NCI-H1092 treated with DMSO at 0.1 percent for 48 hours (cell line): ENCODE results near the gene GKAP1.
"Not testable (repeated sequence)": the region's sequence is repeated elsewhere in the genome, so short reads cannot be mapped to it uniquely, and the experiment has no call there.

Source experiments
- DNase-seq: peaks from one replicate; lab custom pipeline; 2025; lab: John Stamatoyannopoulos, UW

Gene GKAP1

DNA sequence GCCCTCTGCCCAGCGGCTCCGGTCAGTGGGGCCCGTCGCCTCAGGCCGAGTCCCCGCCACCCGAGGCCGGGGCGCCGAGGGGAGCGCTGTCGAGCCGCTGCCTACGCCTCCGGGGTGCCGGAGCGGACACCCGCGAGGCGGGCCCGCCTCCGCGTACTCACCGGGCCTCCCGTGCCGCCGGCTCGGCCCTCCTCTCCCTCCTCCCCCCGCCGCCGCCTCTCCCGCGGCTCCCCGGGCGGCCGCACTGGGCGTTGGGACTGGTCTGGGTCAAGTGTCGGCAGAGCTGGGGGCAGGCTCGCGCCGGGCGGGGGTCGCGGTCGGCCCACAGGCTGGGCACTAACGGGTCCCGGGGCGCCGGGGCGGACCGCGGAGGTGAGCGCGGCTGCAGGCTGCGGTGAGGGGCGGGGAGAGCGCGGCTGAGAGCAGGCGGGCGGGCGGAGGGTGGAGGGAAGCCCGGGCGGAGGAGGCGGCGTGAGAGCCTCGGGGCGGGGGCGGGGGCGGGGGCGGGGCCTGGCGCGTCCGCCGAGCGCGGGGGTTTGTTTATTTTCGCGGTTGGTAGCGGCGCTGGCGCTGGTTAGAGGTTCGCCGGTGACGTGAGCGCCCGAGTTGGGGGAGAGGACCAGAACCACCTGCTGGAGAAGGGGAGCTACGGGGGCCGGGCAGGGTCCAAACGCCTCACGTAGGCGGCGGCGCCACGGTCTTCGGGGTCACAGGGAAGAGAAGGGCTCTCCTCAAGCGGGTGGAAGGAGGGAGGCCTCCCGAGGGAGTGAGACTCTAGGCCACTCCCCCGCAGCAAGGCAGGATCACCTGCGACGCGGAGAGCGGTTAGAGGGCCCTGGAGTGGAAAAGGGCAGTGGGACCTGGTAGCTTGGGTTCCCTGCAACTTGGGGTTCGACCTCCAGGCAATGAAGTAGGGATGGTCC lies at the start of gene GKAP1:
GKAP1 (minus strand) TSS at position 414 of the 923 bp plus-strand sequence. CDS start 11,252 bp downstream, outside the sequence.
- peak; percentile 82 for DNase-seq

- not testable (repeated sequence) for DNase-seq
These were observed 32.3 kb upstream of the GKAP1 start for GRCh38 chr9:83849895-83850294.

GRCh38 chr9:83837070-83837643 lies 19.6 kb upstream of the GKAP1 start:
- not testable (repeated sequence) for DNase-seq

- DNase-seq: not testable (repeated sequence)
These were observed 13.0 kb upstream of the GKAP1 start for GRCh38 chr9:83830426-83831071.

DNA sequence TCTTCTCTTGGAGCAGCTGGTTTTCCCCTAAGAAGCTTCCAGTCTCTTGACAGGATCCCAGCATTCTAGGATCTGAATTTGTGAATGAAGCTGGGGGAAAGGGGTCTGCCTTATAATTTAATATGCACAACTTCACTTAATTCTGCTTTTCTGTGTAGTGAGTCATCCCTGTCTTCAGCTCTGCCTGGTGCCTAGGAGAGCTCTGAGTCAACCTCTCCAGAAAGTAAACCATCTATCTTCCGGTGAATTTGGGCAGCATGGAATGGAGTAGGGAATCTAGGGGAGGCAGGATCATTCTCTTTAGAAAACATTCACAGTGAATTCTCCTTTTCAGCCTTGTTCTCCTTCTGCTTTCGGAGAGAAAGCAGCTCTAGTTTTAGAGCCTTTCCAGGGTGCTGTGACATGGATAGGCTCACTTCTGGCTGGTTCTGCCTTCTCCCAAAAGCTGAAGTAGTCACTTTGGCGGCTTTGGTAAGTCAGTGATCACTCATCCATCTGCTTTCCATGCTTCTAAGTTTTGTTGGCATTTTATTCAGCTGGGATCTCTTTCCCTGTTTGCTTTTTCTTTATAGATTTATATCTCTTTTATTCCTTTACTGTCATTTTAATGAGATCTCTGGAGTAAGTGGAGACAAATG lies 7.5 kb upstream of the GKAP1 start:
- DNase-seq: not testable (repeated sequence)

- not testable (repeated sequence) for DNase-seq
These were observed 586 bp downstream of the GKAP1 start for GRCh38 chr9:83817011-83817355.

DNA sequence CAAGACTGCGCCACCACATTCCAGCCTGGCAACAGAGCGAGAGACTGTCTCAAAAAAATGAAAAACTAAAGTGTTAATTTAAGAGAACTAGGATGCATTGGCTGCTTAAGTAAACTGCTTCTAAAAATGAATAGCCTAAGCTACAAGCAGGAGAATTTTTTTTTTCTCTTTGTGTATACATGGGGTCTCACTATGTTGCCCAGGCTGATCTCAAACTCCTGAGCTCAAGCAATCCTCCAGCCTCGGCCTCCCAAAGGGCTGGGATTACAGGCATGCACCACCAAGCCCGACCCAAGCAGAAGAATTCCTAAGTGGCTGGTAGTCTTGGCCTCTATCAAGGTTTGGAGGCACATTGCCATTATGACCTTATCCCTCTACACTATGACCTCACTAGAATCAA lies 2.4 kb downstream of the GKAP1 start:
- DNase-seq: not testable (repeated sequence)

- not testable (repeated sequence) for DNase-seq
These were observed 8.4 kb downstream of the GKAP1 start for GRCh38 chr9:83809213-83809612.

DNA sequence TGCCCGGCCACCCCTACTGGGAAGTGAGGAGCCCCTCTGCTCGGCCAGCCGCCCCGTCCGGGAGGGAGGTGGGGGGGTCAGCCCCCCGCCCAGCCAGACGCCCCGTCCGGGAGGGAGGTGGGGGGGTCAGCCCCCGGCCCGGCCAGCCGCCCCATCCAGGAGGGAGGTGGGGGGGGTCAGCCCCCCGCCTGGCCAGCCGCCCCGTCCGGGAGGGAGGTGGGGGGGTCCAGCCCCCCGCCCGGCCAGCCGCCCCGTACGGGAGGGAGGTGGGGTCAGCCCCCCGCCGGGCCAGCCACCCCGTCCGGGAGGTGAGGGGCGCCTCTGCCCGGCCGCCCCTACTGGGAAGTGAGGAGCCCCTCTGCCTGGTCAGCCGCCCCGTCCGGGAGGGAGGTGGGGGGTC lies 13.1 kb downstream of the GKAP1 start:
- not testable (repeated sequence) for DNase-seq

GRCh38 chr9:83803941-83804340 lies 13.6 kb downstream of the GKAP1 start:
- DNase-seq: not testable (repeated sequence)

DNA sequence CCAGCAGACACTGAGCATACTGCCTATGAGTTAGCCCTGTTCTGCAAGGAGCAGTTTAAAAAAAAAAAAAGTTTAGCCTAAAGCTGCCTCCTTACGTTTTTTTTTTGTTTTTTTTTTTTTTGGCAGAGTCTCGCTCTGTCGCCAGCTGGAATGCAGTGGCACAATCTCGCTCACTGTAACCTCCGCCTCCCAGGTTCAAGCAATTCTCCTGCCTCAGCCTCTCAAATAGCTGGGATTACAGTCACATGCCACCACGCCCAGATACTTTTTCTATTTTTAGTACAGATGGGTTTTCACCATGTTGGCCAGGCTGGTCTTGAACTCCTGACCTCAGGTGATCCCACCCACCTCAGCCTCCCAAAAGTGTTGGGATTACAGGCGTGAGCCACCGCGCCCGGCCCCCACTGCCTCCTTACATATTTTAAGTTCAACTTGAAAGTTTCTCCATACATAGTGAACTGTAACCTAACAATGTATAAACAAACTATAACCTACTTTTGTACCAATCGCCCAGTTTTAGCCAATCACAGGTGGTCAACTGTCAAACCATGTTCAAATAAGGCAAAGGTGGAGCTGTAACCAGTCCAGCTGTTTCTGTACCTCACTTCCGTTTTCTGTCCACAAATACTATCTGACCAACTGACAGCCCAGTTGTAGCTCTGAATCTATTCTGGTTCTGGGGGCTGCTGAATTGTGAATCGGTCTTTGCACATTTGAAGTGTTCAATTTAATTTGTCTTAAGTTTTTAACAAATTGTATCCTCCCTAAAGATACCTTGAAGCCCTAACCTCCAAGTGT lies 17.1 kb downstream of the GKAP1 start:
- no peak for DNase-seq

DNA sequence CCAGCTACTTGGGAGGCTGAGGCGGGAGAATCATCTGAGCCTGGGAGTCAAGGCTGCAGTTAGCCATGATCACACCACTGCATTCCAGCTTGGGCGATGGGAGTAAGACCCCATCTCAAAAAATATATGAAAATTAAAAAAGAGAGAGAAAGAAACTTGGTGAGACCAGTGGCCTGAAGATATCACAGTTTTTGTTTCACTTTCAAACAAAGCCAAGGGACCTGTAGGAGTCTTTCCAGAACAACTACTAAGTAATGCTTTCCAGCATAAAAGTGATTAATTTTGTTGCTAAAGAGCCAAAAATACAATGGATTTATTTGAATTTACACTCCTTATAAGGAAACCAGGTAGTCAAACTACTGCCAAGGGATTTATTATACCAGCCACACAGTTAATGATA lies 23.5 kb downstream of the GKAP1 start:
- no peak for DNase-seq

- DNase-seq: no peak
These were observed 24.8 kb downstream of the GKAP1 start for GRCh38 chr9:83792746-83793145.

- no peak for DNase-seq
These were observed 39.4 kb downstream of the GKAP1 start for GRCh38 chr9:83778164-83778563.

DNA sequence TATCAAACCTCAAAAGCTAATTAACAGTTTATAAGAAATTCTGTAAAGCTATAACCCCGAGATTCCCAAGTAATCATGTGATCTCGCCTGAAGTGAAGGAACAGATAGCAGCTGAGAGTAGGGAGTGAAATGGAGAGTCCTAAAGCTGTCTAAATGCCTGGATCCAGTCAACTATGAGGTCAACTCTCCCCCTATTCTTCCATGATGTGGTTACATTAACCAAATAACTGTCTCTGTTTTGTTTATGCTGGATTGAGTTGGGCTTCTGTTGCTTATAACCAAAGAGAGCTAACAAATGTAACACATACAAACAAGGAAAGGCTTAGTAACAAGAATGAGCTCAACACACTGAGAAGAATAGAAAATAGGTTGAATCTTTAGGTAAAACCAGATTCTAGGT lies 41.6 kb downstream of the GKAP1 start:
- no peak for DNase-seq

GRCh38 chr9:83772860-83773259 lies 44.7 kb downstream of the GKAP1 start:
- no peak for DNase-seq

- DNase-seq: no peak
These were observed 52.2 kb downstream of the GKAP1 start for GRCh38 chr9:83765376-83765775.

DNA sequence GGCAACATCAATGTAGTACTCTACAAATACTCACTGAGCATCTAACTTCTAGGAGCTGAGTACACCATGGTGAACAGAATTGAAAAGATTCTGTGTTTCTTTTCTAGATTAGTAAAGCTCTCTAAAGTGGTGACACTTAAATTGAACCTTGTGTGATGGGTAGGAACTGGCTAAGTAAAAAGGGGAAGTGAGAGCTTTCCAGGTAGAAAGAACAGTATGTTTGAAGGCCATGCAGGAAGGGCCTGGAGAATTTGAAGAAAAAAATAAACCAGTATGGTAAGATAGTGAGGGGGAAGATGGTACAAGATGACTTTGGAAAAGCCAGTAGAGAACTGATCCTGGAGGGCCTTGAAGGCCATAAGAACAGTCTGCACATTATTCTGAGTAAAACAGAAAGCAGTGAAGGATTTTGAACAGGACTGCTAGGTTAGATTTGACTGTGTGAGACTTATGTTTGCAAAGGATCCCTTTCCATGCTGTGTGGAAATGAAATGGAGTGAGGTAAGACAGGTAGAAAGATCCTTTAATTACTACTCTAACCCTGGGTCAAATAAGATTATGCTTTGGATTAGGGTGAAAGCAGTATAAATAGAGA lies 63.1 kb downstream of the GKAP1 start:
- no peak for DNase-seq

DNA sequence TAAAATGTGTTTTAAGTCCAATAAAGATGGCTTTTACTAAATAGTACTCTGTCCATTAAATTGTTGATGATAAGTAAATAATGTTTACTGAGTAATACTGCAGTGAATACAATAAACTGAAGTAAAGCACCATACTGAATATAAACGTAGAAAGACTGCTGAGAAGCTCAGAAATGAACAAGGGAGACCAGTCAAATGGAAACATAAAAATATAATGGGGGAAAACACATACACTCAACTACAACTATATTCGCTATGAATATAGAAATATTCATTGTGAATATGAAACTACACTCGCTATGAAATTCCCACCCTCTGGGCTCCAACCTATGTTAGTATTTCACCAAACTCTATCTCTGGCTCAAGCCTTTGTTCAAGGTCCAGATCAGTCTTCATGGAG lies 67.9 kb downstream of the GKAP1 start:
- DNase-seq: no peak

- DNase-seq: no peak
These were observed 73.4 kb downstream of the GKAP1 start for GRCh38 chr9:83744206-83744605.

GRCh38 chr9:83733739-83734138 lies 83.8 kb downstream of the GKAP1 start:
- no peak for DNase-seq
